Upper lobe of left lung (tissue), 4 donors: ENCODE data around the gene FAM3B.

Source experiments
- EP300 ChIP-seq, 4 donors: sonication (generic); formaldehyde crosslinking; IDR thresholded peaks; one replicate each; pipeline ENCODE4 v1.5.1; 2017; ENCODE audit warnings: antibody characterized with exemption in 4 of 4, control low read depth in 2 of 4
- POLR2A ChIP-seq, 4 donors: fragments of 450-650 bp; IDR thresholded peaks; one replicate each; pipeline ENCODE4 v1.5.1; 2016 to 2017; ENCODE audit warnings: antibody characterized with exemption in 4 of 4, mild to moderate bottlenecking in 2 of 4
- POLR2AphosphoS5 ChIP-seq, 2 donors: sonication (generic); formaldehyde crosslinking; IDR thresholded peaks; one replicate each; pipeline ENCODE4 v1.5.1; 2017; ENCODE audit warnings: antibody characterized with exemption in 2 of 2
- TF ChIP-seq, protein P1 (sequence below), 6 experiments: fragments of 450-650 bp in 4 of 6; fragments of 200-600 bp in 2 of 6; sonication (generic) in 2 of 6; IDR thresholded peaks; one replicate each; pipeline ENCODE4 v1.5.1; 2016 to 2019; ENCODE audit warnings: antibody characterized with exemption in 6 of 6

DNA sequence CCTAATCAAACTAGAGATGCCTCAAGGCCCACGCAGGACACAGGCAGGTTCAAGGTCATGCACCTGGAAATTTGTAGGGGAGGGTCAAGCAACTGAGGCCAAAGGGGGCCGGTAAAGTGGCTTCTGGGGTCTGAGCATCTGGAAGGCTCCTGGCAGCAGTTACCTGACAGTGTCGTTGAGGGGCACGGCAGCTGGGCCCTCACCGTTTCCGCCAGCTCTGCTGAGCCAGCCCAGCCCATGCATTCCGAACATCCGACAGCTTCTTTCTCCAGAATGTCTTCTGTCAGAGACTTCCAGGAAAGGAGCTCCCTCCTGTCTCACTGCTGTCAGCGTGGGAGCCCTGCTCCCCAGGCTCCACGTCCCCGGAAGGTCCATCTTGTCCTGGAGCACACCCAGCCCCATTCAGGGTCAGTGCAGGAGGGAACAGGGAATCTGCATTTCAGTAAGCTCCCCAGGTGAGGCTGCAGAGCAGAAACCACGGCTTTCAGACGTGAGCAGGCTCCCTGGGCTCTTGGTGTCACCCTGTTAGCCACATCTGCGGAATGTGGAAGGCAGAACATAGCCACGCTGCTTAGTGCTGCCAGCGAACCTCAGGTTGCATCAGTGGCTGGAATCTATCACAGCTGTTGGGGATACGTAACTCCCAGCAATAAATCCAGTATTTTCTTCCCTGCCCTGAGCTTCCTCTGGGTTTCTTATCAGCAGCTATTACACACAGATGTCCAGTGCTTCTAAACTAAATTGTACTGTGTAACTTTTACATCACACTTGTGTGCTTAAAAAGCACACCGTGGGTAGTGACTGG, 36.3 kb upstream of the FAM3B start:
- TF ChIP-seq POLR2A (IDR thresholded peaks at IDR 0.05) (no peak), POLR2AphosphoS5 (IDR thresholded peaks at IDR 0.05) (no peak), EP300 (IDR thresholded peaks at IDR 0.05) (no peak)
- TF ChIP-seq, protein P1, sequence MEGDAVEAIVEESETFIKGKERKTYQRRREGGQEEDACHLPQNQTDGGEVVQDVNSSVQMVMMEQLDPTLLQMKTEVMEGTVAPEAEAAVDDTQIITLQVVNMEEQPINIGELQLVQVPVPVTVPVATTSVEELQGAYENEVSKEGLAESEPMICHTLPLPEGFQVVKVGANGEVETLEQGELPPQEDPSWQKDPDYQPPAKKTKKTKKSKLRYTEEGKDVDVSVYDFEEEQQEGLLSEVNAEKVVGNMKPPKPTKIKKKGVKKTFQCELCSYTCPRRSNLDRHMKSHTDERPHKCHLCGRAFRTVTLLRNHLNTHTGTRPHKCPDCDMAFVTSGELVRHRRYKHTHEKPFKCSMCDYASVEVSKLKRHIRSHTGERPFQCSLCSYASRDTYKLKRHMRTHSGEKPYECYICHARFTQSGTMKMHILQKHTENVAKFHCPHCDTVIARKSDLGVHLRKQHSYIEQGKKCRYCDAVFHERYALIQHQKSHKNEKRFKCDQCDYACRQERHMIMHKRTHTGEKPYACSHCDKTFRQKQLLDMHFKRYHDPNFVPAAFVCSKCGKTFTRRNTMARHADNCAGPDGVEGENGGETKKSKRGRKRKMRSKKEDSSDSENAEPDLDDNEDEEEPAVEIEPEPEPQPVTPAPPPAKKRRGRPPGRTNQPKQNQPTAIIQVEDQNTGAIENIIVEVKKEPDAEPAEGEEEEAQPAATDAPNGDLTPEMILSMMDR (IDR thresholded peaks at IDR 0.05): no peak
